ENCODE results near the gene CSTPP1.
"Not testable (repeated sequence)": the region's sequence is repeated elsewhere in the genome, so short reads cannot be mapped to it uniquely, and the experiment has no call there.

GRCh38 chr11:47096871-47097270 is 160.3 kb downstream of the CSTPP1 start:
- TF ChIP-seq ZNF274 (IDR thresholded peaks at IDR 0.05; ENCODE audit: low read depth, low read length); YY1 (IDR thresholded peaks at IDR 0.05; ENCODE audit: insufficient read depth, insufficient read length); SUZ12 (IDR thresholded peaks at IDR 0.05; ENCODE audit: extremely low read depth, insufficient read depth, insufficient read length): not testable (repeated sequence)
